HL-60 (cell line): ENCODE measurements around the gene IRAK2.
"Not testable (repeated sequence)": the region's sequence is repeated elsewhere in the genome, so short reads cannot be mapped to it uniquely, and the experiment has no call there.

Source experiments
- DNase-seq, 2 experiments: peaks; one replicate each; pipeline ENCODE4 v3.0.0-alpha.2; 2010 to 2020; ENCODE audit warnings: low read depth in 1 of 2, low spot score in 1 of 2
- H3K27ac ChIP-seq: fragments of 250-450 bp; sonication (Bioruptor Pico); replicated peaks from 2 replicates; pipeline ENCODE4 v1.5.1; 2020; ENCODE audit warnings: mild to moderate bottlenecking, moderate library complexity
- H3K27me3 ChIP-seq: fragments of 250-450 bp; sonication (Bioruptor Pico); 2 replicates; pipeline ENCODE4 v1.5.1; 2021; ENCODE audit warnings: mild to moderate bottlenecking, moderate library complexity; ENCODE audit not compliant: insufficient read depth, poor library complexity, severe bottlenecking
- H3K4me3 ChIP-seq: replicated peaks from 2 replicates; pipeline ENCODE4 v1.5.1; 2011; ENCODE audit warnings: mild to moderate bottlenecking, control low read depth, low read length; ENCODE audit not compliant: insufficient read depth
- GABPA ChIP-seq: IDR thresholded peaks from 2 replicates; pipeline ENCODE4 v1.6.1; 2012; ENCODE audit warnings: low read depth
- POLR2AphosphoS5 ChIP-seq: IDR thresholded peaks from 2 replicates; pipeline ENCODE4 v1.6.1; 2012; ENCODE audit warnings: low read depth
- SPI1 ChIP-seq: IDR thresholded peaks from 2 replicates; pipeline ENCODE4 v1.6.1; 2012; ENCODE audit warnings: low read depth, mild to moderate bottlenecking, borderline replicate concordance
- TF ChIP-seq, protein P1 (sequence below): IDR thresholded peaks from 2 replicates; pipeline ENCODE4 v1.6.1; 2012; ENCODE audit warnings: low read depth; ENCODE audit not compliant: insufficient replicate concordance
- TF ChIP-seq, protein P2 (sequence below): IDR thresholded peaks from one replicate; pipeline ENCODE4 v1.5.1; 2011; ENCODE audit warnings: low read length, control low read depth, inconsistent platforms; ENCODE audit not compliant: insufficient read depth

The IRAK2 gene

DNA sequence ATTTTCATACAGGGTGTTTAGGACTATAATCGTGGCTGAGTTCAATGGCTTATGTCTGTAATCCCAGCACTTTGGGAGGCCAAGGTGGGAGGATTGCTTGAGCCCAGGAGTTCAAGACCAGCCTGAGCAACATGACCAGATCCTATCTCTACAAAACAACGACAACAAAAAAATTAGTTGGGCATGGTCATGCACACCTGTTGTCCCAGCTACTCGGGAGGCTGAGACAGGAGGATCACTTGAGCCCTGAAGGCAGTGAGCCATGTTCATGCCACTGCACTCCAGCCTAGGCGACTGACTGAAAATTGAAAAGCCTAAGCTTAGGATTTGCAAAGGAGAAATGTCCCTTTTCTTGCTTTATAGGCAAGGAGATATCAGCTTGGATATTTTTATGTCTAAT lies 47.8 kb upstream of the IRAK2 start:
- H3K4me3 ChIP-seq, result 0 out of 2 replicates have a peak overlapping the region, but pooled peaks have one; percentile 94

DNA sequence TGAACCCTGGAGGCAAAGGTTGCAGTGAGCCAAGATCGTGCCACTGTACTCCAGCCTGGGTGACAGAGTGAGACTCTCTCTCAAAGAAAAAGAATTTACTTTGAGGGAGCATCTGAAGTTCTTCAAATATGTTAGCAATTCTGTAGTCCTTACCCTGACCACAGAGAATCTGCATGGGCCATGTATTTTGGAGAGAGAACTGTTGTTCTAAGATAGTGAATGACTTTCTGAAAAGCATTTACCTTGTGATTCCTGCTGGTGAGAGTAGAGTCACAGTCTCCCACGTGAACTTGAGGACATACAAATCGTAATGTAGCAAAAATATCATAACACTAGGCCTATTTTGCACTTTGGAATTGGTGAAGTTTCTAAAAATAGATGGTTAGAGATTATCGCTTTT lies 45.3 kb upstream of the IRAK2 start:
- Histone ChIP-seq H3K27ac (no peak overlapping the region), H3K27me3 (no peaks in the 10 kb centered on the region), H3K4me3 (no peak overlapping the region)
- no peak for DNase-seq
- TF ChIP-seq, protein P1, sequence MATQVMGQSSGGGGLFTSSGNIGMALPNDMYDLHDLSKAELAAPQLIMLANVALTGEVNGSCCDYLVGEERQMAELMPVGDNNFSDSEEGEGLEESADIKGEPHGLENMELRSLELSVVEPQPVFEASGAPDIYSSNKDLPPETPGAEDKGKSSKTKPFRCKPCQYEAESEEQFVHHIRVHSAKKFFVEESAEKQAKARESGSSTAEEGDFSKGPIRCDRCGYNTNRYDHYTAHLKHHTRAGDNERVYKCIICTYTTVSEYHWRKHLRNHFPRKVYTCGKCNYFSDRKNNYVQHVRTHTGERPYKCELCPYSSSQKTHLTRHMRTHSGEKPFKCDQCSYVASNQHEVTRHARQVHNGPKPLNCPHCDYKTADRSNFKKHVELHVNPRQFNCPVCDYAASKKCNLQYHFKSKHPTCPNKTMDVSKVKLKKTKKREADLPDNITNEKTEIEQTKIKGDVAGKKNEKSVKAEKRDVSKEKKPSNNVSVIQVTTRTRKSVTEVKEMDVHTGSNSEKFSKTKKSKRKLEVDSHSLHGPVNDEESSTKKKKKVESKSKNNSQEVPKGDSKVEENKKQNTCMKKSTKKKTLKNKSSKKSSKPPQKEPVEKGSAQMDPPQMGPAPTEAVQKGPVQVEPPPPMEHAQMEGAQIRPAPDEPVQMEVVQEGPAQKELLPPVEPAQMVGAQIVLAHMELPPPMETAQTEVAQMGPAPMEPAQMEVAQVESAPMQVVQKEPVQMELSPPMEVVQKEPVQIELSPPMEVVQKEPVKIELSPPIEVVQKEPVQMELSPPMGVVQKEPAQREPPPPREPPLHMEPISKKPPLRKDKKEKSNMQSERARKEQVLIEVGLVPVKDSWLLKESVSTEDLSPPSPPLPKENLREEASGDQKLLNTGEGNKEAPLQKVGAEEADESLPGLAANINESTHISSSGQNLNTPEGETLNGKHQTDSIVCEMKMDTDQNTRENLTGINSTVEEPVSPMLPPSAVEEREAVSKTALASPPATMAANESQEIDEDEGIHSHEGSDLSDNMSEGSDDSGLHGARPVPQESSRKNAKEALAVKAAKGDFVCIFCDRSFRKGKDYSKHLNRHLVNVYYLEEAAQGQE, result no peak

More for the DNA sequence above, 47.8 kb upstream of the IRAK2 start:
- TF ChIP-seq, protein P1, result no peak
- no peak for TF ChIP-seq GABPA
- no peak for TF ChIP-seq POLR2AphosphoS5
- no peak for TF ChIP-seq SPI1
- TF ChIP-seq, protein P2, sequence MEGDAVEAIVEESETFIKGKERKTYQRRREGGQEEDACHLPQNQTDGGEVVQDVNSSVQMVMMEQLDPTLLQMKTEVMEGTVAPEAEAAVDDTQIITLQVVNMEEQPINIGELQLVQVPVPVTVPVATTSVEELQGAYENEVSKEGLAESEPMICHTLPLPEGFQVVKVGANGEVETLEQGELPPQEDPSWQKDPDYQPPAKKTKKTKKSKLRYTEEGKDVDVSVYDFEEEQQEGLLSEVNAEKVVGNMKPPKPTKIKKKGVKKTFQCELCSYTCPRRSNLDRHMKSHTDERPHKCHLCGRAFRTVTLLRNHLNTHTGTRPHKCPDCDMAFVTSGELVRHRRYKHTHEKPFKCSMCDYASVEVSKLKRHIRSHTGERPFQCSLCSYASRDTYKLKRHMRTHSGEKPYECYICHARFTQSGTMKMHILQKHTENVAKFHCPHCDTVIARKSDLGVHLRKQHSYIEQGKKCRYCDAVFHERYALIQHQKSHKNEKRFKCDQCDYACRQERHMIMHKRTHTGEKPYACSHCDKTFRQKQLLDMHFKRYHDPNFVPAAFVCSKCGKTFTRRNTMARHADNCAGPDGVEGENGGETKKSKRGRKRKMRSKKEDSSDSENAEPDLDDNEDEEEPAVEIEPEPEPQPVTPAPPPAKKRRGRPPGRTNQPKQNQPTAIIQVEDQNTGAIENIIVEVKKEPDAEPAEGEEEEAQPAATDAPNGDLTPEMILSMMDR, result no peak
- Histone ChIP-seq H3K27me3 (no peaks in the 10 kb centered on the region), H3K27ac (no peak overlapping the region)
- DNase-seq, result no peak

DNA sequence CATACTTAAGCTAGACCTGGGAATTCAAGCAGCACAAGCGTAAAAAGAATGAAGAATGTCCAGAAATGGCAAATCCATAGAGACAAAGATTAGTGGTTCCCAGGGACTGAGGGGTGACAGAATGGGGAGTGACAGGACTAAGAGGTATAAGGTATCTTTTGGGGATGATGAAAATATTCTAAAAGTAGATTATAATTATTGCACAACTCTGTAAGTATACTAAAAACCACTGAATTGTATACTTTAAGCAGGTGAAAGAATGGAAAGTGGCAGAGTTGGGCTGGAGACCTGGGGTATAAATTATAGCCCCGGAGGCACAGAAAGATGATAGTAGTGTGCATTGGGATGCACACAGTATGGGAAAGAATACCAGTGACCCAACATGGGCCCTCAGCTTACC lies 43.7 kb upstream of the IRAK2 start:
- TF ChIP-seq SPI1, result no peak
- TF ChIP-seq GABPA, result no peak
- TF ChIP-seq, protein P2, result no peak
- TF ChIP-seq, protein P1, result no peak
- TF ChIP-seq POLR2AphosphoS5, result no peak
- Histone ChIP-seq H3K4me3 (no peak overlapping the region), H3K27me3 (no peaks in the 10 kb centered on the region), H3K27ac (no peak overlapping the region)
- DNase-seq, result no peak

DNA sequence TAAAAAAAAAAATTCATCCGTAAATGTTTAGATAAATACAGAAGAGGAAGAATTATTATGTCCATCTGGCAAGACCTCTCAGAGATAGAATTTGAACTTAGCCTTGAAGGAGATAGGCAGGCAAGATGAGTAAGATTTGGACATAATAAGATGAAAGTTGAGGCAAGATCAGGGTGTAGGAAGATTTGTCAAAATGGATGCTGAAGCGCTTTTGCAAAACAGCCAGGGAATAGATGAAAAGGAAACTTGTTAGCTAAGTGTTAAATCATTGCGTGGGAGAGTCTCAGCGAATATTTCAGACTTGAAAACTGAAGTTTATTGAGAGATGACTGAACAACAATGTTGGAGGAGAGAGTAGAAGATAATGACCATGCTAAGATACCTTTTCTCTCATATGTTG lies 42.0 kb upstream of the IRAK2 start:
- H3K27me3 ChIP-seq, result no peaks in the 10 kb centered on the region
- H3K4me3 ChIP-seq, result no peak overlapping the region
- no peak overlapping the region for H3K27ac ChIP-seq
- TF ChIP-seq, protein P1, result no peak
- TF ChIP-seq, protein P2, result no peak
- DNase-seq, result no peak

DNA sequence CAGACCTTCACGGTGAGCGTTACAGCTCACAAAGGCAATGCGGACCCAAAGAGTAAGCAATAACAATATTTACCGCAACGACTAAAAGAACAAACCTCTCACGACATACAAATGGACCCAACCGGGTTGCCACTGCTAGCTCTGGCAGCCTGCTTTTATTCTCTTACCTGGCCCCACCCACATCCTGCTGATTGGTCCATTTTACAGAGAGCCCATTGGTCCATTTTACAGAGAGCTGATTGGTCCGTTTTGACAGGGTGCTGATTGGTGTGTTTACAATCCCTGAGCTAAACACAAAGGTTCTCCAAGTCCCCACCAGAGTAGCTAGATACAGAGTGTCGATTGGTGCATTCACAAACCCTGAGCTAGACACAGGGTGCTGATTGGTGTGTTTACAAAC lies 28.8 kb upstream of the IRAK2 start:
- not testable (repeated sequence) for H3K4me3 ChIP-seq, DNase-seq, H3K27ac ChIP-seq, H3K27me3 ChIP-seq
